B cell (primary cell): ENCODE data around the gene GPC5. TPM values are rescaled to one million over a fixed set of nuclear protein-coding genes. Genes with fewer than 3 reads are reported as not detected.

ENCODE experiments used
- ATAC-seq: fragments of 200-7000 bp; cut with Tn5 transposase; one replicate; pipeline ENCODE4 v1.10.0; 2021; ENCODE audit warnings: low read depth, mild to moderate bottlenecking, moderate number of reproducible peaks, moderate library complexity
- CTCF ChIA-PET: fragments of 350-600 bp; sonication (Branson Sonifier 250); formaldehyde crosslinking; loops from one replicate; lab custom pipeline; 2021; ENCODE audit warnings: antibody characterized with exemption, inconsistent platforms; lab: Charles Lee
- POLR2A ChIA-PET: fragments of 350-600 bp; sonication (Branson Sonifier 250); formaldehyde crosslinking; loops from one replicate; lab custom pipeline; 2021; ENCODE audit warnings: antibody characterized with exemption; lab: Charles Lee
- DNase-seq: peaks from one replicate; pipeline ENCODE4 v3.0.0; 2013
- H2AFZ ChIP-seq: 2 replicates; pipeline ENCODE4 v1.6.1; 2012; ENCODE audit warnings: mild to moderate bottlenecking, low read depth, low read length; ENCODE audit not compliant: insufficient read depth, poor library complexity, severe bottlenecking
- H3K27ac ChIP-seq, 2 donors: 1 replicate in 1 of 2; 2 replicates in 1 of 2; pipeline ENCODE4 v1.5.1; 2012 to 2013; ENCODE audit warnings: low read length in 2 of 2, mild to moderate bottlenecking in 2 of 2, moderate library complexity in 1 of 2
- H3K27me3 ChIP-seq, 4 experiments: fragments of 200-600 bp in 1 of 4; sonication (generic) in 1 of 4; replicated peaks in 1 of 4; 1 replicate in 2 of 4; 2 replicates in 2 of 4; pipeline versions ENCODE4 v1.6.1 to v1.7.0; 2013 to 2016; ENCODE audit warnings: low read length in 3 of 4, mild to moderate bottlenecking in 2 of 4, mixed read lengths in 1 of 4, moderate library complexity in 1 of 4; ENCODE audit not compliant: insufficient read depth in 4 of 4, control insufficient read depth in 3 of 4; ENCODE audit errors: control extremely low read depth in 1 of 4
- H3K36me3 ChIP-seq, 2 experiments: replicated peaks in 1 of 2; 1 replicate in 1 of 2; 2 replicates in 1 of 2; pipeline versions ENCODE4 v1.6.1 to v1.7.1; 2013; ENCODE audit warnings: low read length in 1 of 2; ENCODE audit not compliant: insufficient read depth in 2 of 2, control insufficient read depth in 1 of 2; ENCODE audit errors: control extremely low read depth in 1 of 2, extremely low read depth in 1 of 2
- H3K4me1 ChIP-seq, 2 donors: fragments of 200-600 bp in 1 of 2; sonication (generic) in 1 of 2; 1 replicate in 1 of 2; 2 replicates in 1 of 2; pipeline versions ENCODE4 v1.5.1 to v1.6.1; 2013 to 2017; ENCODE audit warnings: low read length in 2 of 2; ENCODE audit not compliant: control insufficient read depth in 2 of 2, insufficient read depth in 2 of 2
- H3K4me2 ChIP-seq: replicated peaks from 2 replicates; pipeline ENCODE3; 2012; ENCODE audit warnings: mild to moderate bottlenecking, low read depth, low read length; ENCODE audit not compliant: poor library complexity, severe bottlenecking
- H3K4me3 ChIP-seq, 5 experiments: fragments of 200-600 bp in 1 of 5; sonication (generic) in 1 of 5; 1 replicate in 3 of 5; 2 replicates in 2 of 5; pipeline versions ENCODE4 v1.5.1 to v1.7.0; 2011 to 2016; ENCODE audit warnings: low read length in 4 of 5, mild to moderate bottlenecking in 4 of 5, low read depth in 2 of 5, control low read depth in 1 of 5, moderate library complexity in 1 of 5; ENCODE audit not compliant: insufficient read depth in 1 of 5; ENCODE audit errors: control extremely low read depth in 1 of 5, extremely low read depth in 1 of 5
- H3K79me2 ChIP-seq: fragments of 200-600 bp; sonication (generic); one replicate; pipeline ENCODE4 v1.6.0; 2016; ENCODE audit warnings: low read length; ENCODE audit not compliant: control insufficient read depth, insufficient read depth
- H3K9ac ChIP-seq: fragments of 200-600 bp; sonication (generic); 2 replicates; pipeline ENCODE4 v1.6.1; 2017; ENCODE audit warnings: mild to moderate bottlenecking, low read length, moderate library complexity
- H3K9me3 ChIP-seq, 3 donors: one replicate each; pipeline versions ENCODE4 v1.6.1 to v1.7.1; 2013; ENCODE audit warnings: low read length in 2 of 3; ENCODE audit not compliant: control insufficient read depth in 2 of 3, insufficient read depth in 1 of 3; ENCODE audit errors: control extremely low read depth in 1 of 3
- H4K20me1 ChIP-seq: 2 replicates; pipeline ENCODE4 v1.6.0; 2012; ENCODE audit warnings: mild to moderate bottlenecking, low read length; ENCODE audit not compliant: insufficient read depth, control insufficient read depth, poor library complexity, severe bottlenecking
- H3K27ac Mint-ChIP-seq: one replicate; pipeline ENCODE4 v1.8.0; 2021; ENCODE audit warnings: mixed read lengths
- H3K27me3 Mint-ChIP-seq: one replicate; pipeline ENCODE4 v1.8.0; 2021; ENCODE audit warnings: mixed read lengths
- H3K4me1 Mint-ChIP-seq: one replicate; pipeline ENCODE4 v1.8.0; 2021; ENCODE audit warnings: mixed read lengths
- H3K4me3 Mint-ChIP-seq: one replicate; pipeline ENCODE4 v1.8.0; 2021; ENCODE audit warnings: mixed read lengths
- H3K9me3 Mint-ChIP-seq: one replicate; pipeline ENCODE4 v1.8.0; 2022; ENCODE audit warnings: mixed read lengths; ENCODE audit not compliant: insufficient read depth
- EZH2 ChIP-seq: IDR thresholded peaks from 2 replicates; pipeline ENCODE4 v1.6.1; 2012; ENCODE audit warnings: borderline replicate concordance, low read depth, mild to moderate bottlenecking, moderate library complexity, low read length; ENCODE audit not compliant: insufficient read depth, poor library complexity, severe bottlenecking
- WGBS: methylation state at CpG from one replicate; pipeline ENCODE4 v1.1.5; 2013; ENCODE audit warnings: missing lambda C conversion rate; ENCODE audit not compliant: insufficient coverage; 5-methylcytosine and 5-hydroxymethylcytosine counted together
- intact Hi-C: fragments of 100-400 bp; cut with micrococcal nuclease; formaldehyde crosslinking; loops from one replicate; pipeline ENCODE4 v1.10.0; 2022
- polyA plus RNA-seq: library from polyadenylated mRNA; depleted of rRNA; stranded (reverse); fragments of >200 nt; gene quantifications from 2 replicates; pipeline ENCODE4 v1.2.3, GENCODE V29; 2012
- total RNA-seq, 2 donors: library from RNA; stranded (reverse); fragments of 120-200 nt in 1 of 2; gene quantifications; 1 replicate in 1 of 2; 2 replicates in 1 of 2; pipeline versions ENCODE4 v1.2.3 to v1.2.4, GENCODE V29; 2013 to 2022
- TF ChIP-seq, protein P1 (sequence below): fragments of 200-600 bp; IDR thresholded peaks from one replicate; pipeline ENCODE4 v1.8.0; 2022; ENCODE audit warnings: antibody characterized with exemption, mild to moderate bottlenecking

The GPC5 gene
- total and polyA plus RNA-seq, 2 donors (not counting 1 experiment from before 2014, with no cell fraction given): 0.15 to 0.30 TPM

DNA sequence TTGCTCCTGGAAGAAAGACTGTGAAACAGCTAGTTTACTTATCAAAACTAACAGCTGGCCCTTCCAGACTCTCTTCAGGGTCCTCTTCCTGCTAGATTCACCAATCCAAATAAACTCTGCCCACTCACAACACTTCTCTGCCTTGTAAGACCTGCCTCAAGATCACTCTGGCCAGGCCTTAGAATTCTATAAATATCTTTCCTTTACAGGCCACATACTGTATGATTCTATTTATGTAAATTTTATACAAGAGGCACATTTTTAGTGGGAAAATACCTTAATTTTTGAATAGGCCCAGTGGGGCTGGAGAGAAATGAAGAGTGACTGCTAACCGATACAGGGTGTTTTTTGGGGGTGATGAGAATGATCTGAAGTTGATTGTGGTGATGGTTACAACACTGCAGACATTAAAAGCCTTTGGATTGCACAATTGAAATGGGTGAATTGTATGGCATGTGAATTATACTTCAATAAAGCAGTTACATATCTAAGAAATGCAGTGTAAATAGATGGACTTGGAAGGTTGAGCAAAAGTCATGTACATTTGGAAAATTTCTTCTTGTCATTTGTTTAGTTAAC lies 141.8 kb downstream of the GPC5 start:
- no peaks in the 10 kb centered on the region for H3K79me2 ChIP-seq
- no peak overlapping the region for H3K9ac ChIP-seq
- no peak overlapping the region for H3K4me2 ChIP-seq
- no peak overlapping the region for H3K4me3 ChIP-seq
- no peak for ATAC-seq
- no peaks in the 10 kb centered on the region for H3K36me3 ChIP-seq
- H3K4me1 ChIP-seq: no peaks in the 10 kb centered on the region
- Mint-ChIP-seq H3K9me3 (no peaks in the 10 kb centered on the region), H3K27me3 (no peaks in the 10 kb centered on the region), H3K4me1 (no peaks in the 10 kb centered on the region), H3K27ac (no peak overlapping the region), H3K4me3 (no peak overlapping the region)
- intact Hi-C loops: no loop called here
- no peak for TF ChIP-seq EZH2
- TF ChIP-seq, protein P1, sequence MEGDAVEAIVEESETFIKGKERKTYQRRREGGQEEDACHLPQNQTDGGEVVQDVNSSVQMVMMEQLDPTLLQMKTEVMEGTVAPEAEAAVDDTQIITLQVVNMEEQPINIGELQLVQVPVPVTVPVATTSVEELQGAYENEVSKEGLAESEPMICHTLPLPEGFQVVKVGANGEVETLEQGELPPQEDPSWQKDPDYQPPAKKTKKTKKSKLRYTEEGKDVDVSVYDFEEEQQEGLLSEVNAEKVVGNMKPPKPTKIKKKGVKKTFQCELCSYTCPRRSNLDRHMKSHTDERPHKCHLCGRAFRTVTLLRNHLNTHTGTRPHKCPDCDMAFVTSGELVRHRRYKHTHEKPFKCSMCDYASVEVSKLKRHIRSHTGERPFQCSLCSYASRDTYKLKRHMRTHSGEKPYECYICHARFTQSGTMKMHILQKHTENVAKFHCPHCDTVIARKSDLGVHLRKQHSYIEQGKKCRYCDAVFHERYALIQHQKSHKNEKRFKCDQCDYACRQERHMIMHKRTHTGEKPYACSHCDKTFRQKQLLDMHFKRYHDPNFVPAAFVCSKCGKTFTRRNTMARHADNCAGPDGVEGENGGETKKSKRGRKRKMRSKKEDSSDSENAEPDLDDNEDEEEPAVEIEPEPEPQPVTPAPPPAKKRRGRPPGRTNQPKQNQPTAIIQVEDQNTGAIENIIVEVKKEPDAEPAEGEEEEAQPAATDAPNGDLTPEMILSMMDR: no peak
- CTCF ChIA-PET: no interaction called here
- POLR2A ChIA-PET: no interaction called here
- H3K27me3 ChIP-seq: no peaks in the 10 kb centered on the region
- 67% methylated on average over 1 of the region's 1 CpG for WGBS
- no peak overlapping the region for H2AFZ ChIP-seq
- H4K20me1 ChIP-seq: no peaks in the 10 kb centered on the region
- no peak for DNase-seq
- H3K27ac ChIP-seq: no peak overlapping the region
- no peaks in the 10 kb centered on the region for H3K9me3 ChIP-seq

DNA sequence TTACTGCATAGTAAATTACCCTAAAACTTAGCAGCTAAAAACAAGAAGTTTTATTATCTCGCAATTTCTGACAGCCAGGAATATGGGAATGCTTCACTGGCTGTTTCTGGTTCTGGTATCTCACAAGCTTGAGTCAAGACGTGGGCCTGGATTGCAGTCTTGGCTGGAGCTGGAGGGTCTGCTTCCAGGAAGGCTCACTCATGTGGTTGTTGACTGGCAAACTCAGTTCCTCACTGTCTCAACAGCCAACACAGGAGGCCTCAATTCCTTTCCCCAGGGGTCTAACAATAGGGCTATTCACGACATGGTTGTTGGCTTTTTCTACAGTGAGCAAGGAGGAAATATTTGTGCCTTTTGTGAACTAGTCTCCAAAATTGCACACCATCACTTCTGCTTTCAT lies 146.3 kb downstream of the GPC5 start:
- CTCF ChIA-PET: no interaction called here
- ATAC-seq (no peak), DNase-seq (no peak)
- Histone ChIP-seq H3K79me2 (no peaks in the 10 kb centered on the region), H2AFZ (no peak overlapping the region), H4K20me1 (no peaks in the 10 kb centered on the region), H3K9ac (no peak overlapping the region), H3K4me1 (no peaks in the 10 kb centered on the region), H3K9me3 (peaks cover 0 to 5% (median 0%) of the 10 kb centered on the region in 3 donors), H3K27me3 (no peaks in the 10 kb centered on the region), H3K27ac (no peak overlapping the region), H3K4me3 (no peak overlapping the region), H3K36me3 (no peaks in the 10 kb centered on the region), H3K4me2 (no peak overlapping the region)
- Mint-ChIP-seq H3K27ac (no peak overlapping the region), H3K9me3 (peaks cover 2% of the 10 kb centered on the region), H3K27me3 (no peaks in the 10 kb centered on the region), H3K4me1 (no peaks in the 10 kb centered on the region), H3K4me3 (no peak overlapping the region)
- intact Hi-C loops: no loop called here
- TF ChIP-seq, protein P1: no peak
- no peak for TF ChIP-seq EZH2
- 78% methylated on average over 1 of the region's 3 CpGs for WGBS
- POLR2A ChIA-PET: no interaction called here
